GM19372 (cell line): Measurements from ENCODE around the gene SASH1.
"Not testable (repeated sequence)": the region's sequence is repeated elsewhere in the genome, so short reads cannot be mapped to it uniquely, and the experiment has no call there.

ENCODE experiments used
- ATAC-seq: cut with Tn5 transposase; IDR thresholded peaks from one replicate; pipeline ENCODE4 v1.9.1; 2021; ENCODE audit warnings: mild to moderate bottlenecking, low read depth, moderate library complexity; ENCODE audit not compliant: unreplicated experiment

Gene SASH1

DNA sequence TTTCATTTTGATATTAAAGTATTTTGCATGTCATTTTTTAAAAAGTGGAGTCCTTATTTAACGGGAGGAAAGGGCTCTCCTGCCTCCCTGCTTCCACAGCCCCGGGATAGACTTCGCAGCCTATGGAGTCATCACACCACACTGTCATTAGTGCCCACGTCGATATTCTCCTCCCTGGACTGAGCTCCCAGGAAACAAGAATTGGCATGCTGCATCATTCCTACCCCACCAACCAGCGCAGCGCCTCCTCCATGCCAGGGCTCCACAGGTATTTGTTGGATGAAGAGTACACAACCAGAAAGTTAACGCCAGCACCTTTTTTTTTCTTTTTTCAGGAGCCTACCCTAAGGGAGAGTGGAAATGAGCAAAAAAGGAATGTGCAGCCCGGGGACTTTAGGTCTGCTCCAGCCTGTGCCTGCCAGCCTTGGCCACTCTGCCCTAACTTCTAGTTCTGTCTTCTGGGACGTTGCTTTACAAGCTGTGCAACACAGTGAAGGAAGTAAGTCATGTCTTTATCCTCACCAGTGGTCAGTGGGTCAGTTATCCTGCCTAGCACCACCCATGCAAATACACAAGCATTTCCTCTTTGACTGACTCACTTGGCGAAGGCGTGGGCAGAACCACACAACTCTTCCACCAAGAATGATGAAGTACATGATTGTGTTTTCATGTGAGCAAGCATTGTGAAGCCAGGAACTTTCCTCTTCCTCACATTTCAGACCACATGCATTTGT lies 223.5 kb downstream of the SASH1 start:
- peak; percentile 65 for ATAC-seq

DNA sequence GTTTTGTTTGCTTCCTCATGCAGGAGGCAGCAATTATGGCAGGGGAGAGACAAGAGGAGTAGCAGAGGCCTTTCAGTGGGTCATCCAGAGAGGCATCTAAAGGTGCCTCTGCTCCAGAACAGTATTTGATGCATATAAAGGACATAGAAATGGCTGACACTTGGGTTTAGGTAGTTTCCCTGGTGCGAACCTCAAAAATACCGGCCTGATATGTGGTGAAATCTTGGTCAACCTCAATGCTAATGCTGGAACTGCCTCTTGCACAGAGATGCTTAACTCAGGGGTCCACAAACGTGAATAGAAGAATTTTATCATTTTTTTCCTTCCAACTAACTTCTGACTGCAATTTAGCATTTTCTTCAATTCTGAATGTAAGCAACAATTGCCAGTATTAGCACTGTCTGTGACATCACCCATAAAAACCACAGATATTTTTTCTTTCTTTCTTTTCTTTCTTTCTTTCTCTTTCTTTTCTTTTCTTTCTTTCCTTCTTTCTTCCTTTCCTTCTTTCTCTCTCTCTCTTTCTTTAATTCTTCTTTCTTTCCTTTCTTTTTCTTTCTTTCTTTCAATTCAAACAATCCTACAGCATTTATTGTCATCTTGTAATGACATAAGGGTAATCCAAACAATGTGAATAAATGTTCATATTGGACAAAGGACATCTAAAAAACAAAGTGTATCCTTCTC lies 224.2 kb downstream of the SASH1 start:
- peak; percentile 63 for ATAC-seq

DNA sequence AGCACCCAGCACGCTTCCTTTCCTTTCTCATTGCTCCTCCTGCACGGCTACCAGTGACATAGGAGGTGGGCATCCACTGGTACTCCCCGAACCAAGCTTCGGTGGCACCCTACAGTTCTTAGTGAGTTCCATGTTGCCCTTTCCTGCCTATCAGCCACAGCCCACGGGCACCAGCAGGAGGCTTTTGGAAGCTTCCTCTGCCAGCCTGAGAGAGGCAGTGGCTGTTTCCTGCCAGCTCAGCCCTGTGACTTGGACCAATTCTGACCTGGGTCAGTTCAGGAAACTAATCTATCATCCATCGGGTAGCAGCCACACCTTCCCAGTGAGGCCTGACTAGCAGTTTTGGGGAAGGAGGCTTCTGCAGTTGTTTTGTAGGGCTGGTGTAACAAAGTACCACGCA lies 227.8 kb downstream of the SASH1 start:
- ATAC-seq = no peak

DNA sequence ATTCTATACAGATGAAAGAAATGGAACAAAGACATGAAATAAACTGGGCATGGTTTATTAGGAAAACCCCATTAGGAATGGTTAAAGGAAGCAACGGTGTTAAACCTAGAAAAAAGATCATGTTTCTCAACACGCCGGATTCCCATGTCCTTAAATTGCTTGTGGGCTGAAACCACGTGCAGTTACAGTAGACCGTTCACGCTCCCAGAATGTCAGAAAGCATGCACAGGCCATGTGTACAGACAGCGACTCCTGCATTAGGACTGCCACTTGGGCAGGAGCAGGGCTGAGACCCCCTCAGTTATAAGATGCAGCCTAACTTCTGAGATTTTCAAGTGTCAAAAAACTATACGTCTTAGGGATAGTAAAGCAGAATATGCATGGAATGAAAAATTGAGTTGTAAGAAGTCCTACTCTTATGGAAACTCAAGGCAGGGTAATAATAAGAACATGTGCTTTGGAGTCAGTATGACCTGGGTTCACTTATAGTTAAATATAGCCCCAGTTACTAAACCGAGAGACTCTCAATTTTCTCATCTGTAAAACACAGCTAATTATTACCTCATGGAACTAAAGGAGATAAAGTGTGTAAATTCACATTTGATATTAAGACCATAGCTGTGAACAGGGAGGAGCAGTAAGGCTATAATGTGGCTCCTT lies 230.2 kb downstream of the SASH1 start:
- ATAC-seq = no peak

DNA sequence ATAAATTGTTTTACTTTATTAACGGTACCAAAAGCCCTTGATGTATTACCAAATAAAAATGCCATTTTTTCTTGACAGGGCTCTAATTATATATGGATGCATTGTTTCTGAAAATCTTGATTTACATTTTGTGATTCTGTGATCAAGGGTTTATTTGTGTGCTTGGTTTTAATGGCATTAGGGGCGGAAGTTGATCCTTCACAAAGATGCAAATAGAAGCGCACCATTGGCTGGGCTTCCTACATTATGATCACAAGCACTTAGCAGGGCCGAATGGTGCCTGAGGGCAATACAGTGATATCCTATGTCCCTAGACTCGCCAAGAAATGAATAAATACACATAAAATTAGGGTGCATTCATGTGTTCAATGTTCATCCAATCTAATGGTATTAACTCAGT lies 231.3 kb downstream of the SASH1 start:
- no peak for ATAC-seq

DNA sequence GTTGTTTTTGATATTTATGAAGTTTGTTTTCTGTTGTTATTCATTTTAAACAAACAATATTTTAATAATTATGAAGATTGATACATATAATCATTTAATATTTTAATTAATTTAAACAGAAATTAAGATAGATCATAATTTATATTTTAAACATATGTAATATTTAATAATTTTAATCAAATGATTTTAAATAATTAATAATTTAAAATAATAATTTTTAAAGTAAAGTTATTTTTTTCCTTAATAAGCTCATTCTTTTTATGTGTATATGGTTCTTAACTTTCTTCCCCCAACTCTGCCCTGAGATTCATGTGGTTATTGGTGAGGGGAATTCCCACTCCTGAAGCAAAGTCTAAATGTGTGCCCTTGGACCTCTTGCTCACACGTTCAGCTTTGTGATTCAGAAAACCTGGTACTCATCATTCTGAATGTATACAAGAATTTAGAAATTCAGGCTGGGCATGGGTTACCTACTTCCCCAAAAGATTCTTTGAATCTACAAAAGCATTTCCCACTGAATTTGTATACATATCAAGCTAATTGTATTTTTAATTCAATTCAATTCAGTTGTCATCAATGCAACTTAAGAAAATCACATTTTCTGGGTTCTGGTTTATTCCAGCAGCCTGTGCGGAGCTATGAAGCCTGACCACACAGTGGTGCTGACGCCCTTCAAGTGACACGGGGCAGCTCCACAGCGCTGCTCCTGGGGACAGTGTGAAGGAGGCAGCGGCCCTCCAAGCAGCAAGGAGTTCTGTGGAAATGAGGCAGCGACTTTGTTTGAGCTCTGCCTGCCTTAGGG lies 235.2 kb downstream of the SASH1 start:
- ATAC-seq = no peak

DNA sequence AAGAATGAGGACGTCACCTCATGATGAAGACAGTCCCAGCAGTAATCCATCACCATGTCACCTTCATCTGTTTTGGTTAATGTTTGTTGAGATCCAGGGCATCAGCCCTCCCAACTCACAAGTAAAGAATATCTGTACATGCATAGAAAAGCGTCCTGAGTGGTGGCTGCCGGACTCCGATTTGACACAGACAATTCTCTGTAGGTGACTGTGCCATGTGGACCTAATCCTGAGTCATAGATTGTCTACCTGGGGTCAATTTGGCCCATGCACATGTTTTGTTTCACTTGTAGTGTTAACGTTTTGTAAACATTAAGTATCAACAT lies 235.8 kb downstream of the SASH1 start:
- ATAC-seq = no peak

DNA sequence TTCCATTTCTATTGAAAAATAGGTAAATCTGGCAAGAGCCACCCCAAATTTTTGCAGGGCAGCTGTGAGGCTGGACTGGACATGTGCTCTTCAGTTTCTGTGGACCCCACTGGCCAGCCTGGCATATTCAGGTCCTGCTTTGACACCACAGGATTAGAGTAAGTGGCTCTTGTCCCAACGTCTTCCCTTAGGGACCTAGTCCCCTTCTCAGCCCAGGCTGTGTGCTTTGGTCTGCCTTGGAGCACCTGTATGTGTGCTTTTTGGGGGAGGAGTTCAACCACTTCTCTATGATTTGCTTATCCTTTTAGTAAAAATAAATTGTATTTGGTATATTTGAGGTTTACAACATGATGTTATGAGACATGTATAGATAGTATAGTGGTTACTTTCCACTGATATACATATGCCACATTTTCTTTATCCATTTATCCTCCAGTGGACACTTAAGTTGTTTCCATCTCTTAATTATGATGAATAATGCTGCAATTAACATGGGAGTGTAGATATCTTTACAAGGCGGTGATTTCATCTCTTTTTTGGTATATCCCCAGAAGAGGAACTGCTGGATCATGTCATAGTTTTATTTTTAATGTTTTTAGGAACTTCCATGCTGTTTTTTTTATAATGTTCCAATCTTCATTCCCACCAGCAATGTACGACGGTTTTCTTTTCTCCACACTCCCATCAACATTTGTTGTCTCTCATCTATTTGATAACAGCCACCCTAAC lies 236.4 kb downstream of the SASH1 start:
- ATAC-seq = no peak

DNA sequence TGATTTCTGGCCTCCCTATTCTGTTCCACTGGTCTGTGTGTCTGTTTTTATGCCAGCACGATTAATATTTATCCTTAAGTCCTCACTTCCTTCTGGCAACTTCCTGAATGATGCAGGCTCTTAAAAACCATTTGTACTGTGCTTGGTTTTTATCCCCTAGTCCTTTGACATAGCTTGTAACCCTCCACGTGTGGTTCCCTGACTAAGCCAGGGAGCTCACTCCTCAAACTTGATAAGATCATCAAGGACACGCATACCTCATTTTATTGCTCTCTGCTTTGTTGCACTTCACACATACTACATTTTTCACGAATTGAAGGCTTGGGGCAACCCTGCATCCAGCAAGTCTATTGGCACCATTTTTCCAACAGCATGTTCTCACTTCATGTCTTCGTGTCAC lies 237.8 kb downstream of the SASH1 start:
- no peak for ATAC-seq

DNA sequence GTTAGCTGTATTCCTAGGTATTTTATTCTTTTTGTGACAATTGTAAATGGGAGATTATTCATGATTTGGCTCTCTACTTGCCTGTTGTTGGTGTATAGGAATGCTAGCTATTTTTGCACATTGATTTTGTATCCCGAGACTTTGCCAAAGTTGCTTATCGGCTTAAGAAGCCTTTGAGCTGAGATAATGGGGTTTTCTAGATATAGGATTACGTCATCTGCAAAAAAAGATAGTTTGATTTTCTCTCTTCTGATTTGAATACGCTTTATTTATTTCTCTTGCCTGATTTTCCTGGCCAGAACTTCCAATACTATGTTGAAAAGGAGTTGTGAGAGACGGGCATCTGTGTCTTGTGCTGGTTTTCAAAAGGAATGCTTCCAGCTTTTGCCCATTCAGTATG lies 241.0 kb downstream of the SASH1 start:
- no peak for ATAC-seq

DNA sequence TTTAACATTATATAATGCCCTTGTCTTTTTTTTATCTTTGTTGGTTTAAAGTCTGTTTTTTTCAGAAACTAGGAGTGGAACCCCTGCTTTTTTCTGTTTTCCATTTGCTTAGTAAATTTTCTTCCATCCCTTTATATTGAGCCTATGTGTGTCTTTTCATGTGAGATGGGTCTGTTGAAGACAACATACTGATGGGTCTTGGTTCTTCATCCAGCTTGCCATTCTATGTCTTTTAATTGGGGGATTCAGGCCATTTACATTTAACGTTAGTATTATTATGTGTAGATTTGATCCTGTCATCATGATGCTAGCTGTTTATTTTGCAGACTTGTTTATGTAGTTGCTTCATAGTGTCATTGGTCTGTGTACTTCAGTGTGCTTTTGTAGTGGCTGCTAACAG lies 243.0 kb downstream of the SASH1 start:
- ATAC-seq = not testable (repeated sequence)

DNA sequence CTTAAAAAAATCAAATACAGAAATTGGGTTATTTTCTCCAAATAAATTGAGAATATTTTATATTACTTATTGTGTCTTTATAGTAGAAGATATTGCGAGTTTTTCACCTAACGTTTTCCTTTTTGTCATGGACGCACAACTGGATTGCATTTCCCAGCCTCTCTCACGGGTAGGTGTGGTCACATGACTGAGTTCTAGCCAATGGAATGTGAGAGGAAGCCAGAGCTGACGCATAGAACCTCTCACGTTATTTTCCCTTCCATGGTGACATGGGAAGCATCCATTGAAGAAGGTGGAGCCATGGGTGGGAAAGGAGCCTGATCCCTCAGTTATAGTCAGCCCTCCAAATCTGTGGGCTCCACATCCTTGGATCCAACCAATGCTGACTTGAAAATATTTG lies 248.2 kb downstream of the SASH1 start:
- ATAC-seq = no peak

DNA sequence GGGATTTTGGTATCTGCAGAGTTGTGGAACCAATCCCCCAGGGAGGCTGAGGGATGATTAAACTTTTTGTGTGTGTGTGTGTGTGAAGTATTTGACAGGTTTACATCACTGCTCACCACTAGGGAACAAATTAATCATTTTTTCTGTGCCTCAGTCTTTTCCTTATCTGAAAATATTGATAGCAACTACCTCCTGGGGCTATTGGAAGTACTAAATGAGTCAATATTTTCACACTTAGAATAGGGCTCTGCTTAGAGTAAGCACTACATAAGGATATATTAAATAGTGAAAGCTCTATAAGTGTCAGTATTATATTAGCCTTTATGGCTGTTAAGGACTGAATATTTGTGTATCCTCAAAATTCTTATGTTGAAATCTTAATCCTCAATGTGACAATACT lies 249.0 kb downstream of the SASH1 start:
- ATAC-seq = no peak

DNA sequence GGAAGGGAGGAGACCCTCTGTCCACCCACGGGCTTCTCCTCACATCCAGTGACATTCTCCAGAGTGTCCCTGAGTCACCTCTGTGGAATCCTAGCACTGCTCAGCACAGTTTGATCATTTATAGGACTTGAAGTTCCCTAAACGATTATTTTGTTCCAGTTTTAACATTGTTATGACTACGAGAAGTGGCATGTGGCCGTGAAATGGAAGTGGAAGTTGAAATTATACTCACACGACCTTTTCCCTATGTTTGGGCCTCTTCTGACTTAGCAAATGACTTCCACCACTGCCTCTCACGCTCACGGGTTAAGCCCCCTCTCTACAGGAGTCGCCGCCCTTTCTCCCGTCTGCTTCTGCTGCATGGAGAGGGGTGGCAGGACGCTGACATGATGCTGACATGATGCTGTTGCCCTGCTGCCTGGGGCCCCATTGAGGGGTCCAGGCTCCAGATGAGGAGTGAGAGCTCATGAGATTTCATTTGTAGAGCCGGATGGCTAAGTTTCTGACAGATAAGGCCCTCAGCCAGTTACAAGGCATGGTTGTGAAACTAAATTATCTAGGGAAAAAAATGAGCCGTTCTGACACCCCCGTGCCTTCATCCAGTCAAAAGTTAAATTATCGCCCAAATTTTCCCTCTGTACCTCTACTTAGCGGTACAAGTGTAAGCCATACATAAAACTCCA lies 250.6 kb downstream of the SASH1 start:
- ATAC-seq = no peak

DNA sequence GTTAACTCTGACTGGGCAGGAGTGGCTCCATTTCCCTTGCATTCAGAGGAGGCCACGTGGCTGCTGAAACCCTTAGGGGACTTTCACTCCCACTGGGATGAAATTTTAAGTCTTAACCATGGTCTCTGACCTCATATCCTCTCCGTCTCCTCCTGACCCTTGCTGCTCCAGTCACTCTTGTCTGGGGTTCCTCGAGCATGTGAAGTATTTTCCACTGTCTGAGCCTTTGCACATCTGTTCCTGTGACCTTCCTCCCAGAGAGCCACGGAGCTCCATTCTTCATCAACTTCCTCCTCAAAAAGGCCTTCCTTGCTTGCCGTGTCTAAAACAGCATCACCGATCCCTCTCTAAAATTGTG lies 251.2 kb downstream of the SASH1 start:
- ATAC-seq = no peak

DNA sequence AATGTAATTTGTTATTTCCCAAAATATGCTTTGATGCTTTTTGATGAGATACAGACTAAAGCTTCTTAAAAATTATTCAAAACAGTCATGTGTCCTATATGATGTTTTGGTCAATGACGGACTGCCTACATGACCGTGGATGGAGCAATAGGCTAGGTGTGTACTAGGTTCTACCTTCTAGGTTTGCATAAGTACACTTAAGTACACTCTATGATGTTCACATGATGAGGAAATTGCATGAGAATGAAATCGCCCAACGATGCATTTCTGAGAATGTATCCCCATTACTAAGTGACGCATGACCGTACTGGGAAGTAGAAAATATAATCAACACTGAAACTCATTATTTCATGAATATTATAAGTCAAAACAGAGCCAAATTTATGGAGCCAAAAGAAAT lies 252.9 kb downstream of the SASH1 start:
- no peak for ATAC-seq

DNA sequence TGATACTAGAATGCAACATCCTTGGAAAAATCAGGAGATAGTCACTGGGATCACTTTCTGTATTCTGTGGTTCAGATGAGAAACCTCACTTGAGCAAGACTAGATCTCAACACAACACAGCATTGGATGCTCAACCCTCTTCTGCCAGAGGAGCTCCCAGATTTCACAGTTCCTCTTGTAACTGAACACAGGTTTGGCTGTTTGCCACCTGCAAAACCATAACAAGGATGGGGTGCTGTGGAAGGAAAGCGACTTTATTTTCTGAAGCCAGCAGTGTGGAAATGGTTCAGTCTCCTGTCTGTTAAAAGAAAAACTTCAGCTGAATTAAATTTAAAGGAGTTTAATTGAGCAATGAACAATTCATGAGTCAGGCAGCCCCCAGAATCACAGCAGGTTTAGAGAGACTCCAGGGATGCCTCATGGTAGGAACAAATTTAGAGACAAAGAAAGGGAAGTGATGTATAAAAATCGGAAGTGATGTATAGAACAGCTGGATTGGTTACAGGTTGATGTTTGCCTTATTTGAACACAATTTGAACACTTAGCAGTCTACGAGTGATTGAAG lies 254.3 kb downstream of the SASH1 start:
- ATAC-seq = no peak

DNA sequence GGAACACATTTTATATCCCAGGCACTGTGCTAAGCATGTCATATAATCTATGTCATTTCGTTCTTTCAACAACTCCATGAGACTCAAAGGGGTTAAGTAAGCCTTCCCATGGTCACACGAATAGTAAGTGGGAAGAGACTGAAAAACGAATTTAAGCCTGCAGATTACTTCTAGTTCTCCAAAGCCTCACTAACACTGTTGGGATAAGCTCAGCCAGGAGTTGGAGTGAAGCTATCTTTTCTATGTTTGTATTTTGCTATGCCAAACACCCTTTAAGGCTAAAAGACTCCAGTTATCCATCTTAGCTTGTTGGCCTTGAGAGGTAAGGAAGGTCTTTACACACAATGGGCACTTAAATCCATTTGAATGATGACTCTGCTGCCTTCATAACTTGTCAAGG lies 256.1 kb downstream of the SASH1 start:
- ATAC-seq = no peak

DNA sequence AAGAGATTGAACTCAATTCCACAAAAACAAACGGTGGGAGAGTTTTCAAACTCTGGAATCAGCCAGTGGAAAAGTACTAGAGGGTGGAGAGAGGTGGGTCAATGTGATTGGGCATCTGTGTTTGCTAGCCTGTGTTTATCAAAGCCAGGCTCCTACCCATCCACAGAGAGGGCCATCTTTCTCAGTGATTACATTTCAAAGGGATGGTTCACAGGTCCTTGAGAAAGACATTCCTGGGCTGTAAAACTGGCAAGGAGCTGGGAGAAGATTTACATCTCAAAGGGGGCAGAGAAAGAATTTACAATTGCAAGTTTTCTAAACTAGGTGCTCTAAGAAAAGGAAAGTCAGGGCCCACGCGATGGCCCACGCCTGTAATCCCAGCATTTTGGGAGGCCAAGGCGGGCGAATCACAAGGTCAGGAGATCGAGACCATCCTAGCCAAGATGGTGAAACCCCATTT lies 257.4 kb downstream of the SASH1 start:
- no peak for ATAC-seq
